Mammary epithelial cell (primary cell): ENCODE data around the gene TEKT5.

Experiments used
- CTCF ChIP-seq, 2 donors: IDR thresholded peaks in 1 of 2; conservative IDR thresholded peaks in 1 of 2; 2 replicates each; pipeline ENCODE4 v1.5.1; 2011 to 2012; ENCODE audit warnings: inconsistent platforms in 2 of 2, low read length in 2 of 2, mild to moderate bottlenecking in 2 of 2, control low read depth in 1 of 2, low read depth in 1 of 2; ENCODE audit not compliant: insufficient read depth in 1 of 2; ENCODE audit errors: extremely low read depth in 1 of 2
- EZH2 ChIP-seq: IDR thresholded peaks from 2 replicates; pipeline ENCODE4 v1.6.1; 2012; ENCODE audit warnings: low read length, inconsistent platforms, borderline replicate concordance

- TF ChIP-seq CTCF (conservative IDR thresholded peaks at IDR 0.05 in 1 of 2, IDR thresholded peaks at IDR 0.05 in 1 of 2; ENCODE audit: extremely low read depth in 1 of 2, insufficient read depth in 1 of 2, low read depth in 1 of 2, low read length in 2 of 2) (no peak), EZH2 (no peak)
These were observed 48.5 kb upstream of the TEKT5 start for GRCh38 chr16:10743227-10743609.
